ENCODE measurements around the gene TRAF2.

TRAF2 gene

DNA sequence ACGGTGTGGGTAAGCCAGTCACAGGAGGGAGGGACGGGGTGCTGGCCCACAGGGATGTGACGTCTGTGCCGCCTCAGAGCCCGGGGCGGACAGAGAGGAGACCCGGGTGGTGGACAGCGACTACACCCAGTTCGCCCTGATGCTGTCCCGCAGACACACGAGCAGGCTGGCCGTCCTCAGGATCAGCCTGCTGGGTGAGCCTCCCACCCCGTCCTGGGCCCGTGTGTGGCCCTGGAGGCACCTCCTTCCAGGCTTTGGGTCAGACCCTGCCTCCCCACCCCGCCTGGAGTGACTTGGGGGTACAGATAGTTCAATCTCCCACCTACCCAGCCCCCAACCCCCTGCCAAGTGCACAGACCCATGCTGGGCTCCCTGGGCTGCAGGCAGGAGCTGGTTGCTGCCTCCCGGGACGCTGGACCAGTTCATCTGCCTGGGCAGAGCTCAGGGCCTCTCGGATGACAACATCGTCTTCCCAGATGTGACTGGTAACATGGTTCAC is 67.5 kb downstream of the TRAF2 start:
- no peak for TF ChIP-seq ZNF274 (IDR thresholded peaks at IDR 0.05; ENCODE audit: low read depth, low read length)
- H3K4me3 ChIP-seq (ENCODE audit: low read length) = no peak overlapping the region

DNA sequence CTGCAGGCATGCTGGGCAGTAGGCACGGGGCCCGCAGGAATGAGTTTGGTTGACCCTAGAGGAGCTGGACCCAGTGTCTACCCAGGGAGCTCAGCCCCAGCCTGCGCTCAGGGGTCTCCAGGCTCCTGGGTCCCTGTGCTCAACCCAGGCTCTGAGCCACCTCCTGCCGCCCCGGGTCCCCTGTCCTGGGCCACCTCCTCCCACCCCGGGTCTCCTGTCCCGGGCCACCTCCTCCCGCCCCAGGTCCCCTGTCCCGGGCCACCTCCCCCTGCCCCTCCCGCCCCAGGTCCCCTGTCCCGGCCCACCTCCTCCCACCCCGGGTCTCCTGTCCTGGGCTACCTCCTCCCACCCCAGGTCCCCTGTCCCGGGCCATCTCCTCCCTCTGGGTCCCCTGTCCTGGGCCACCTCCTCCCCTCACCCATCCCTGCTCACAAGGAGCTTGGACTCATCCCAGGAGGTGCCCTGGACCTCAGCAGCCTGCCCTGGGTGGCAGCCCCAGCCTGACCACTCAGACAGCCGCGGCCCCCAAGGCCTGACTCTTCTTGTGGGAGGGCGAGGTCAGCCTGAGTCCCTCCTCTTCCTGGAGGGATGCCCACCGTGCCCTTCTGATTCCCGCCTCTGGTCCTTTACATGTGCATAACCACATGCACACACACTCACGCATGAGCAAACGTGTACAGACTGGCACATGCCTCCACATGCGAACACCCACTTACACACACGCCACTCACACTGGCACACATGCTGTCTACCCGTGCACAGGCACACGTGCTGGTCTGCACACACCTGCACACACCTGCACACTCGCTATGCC is 68.2 kb downstream of the TRAF2 start:
- no peak for TF ChIP-seq ZNF274 (IDR thresholded peaks at IDR 0.05; ENCODE audit: low read depth, low read length)

DNA sequence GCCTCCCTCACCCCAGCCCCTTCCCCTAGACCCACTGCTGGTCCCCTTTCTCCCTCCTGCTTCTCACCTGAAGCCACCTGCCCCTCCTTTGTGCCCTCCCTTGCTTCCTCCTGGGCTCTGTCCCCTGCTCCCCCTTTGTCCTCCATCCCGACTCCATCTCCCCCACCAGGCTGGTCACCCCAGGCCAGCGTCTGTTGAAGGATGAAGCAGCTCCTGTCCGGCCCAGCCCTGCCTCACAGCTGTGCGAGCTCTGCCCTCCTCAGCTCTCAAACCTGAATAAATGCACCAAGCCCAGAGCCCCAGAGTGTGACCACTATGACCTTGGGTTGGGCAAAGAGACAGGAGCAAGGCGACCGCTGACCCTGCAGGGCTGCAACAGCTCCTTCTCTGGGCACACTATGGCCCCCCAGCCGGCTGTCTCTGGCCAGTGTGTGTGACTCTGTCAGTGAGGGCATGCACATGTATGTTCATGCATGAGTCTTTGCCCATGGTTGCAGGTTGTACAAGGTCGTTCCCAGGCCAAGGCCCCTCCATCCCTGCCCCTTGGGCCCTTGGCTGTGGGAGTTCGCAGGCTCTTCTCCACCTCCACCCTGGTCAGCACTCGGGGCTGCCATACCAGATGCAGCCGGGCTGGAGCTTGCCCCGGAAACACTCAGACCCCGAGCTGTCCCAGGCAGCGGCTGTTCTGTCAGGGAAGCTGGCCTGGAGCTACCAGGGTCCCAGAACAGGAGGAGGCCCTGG is 69.1 kb downstream of the TRAF2 start:
- no peak overlapping the region for H3K4me3 ChIP-seq (ENCODE audit: low read length)
- TF ChIP-seq ZNF274 (IDR thresholded peaks at IDR 0.05; ENCODE audit: low read depth, low read length) = no peak

More for the DNA sequence above, 68.2 kb downstream of the TRAF2 start:
- H3K4me3 ChIP-seq (ENCODE audit: low read length) = no peak overlapping the region

DNA sequence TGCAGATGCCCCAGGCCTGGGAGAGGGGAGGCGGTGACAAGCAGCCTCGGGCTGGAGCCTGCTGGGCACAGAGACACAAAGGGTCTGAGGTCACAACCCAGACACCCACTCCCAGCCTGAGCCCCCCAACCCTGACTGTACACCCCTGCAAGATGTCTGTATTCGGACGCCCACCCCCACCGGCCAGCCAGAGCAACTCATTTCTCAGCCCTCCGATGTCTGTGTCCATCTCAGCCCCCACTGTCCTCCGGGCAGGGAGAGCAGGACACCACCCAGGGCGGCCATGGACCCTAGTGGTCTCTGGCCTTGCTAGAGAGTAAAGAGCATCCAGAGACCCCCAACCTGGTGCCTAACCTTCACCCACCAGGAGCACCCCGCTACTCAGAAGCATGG is 69.6 kb downstream of the TRAF2 start:
- no peak overlapping the region for H3K4me3 ChIP-seq (ENCODE audit: low read length)
- TF ChIP-seq ZNF274 (IDR thresholded peaks at IDR 0.05; ENCODE audit: low read depth, low read length) = no peak

DNA sequence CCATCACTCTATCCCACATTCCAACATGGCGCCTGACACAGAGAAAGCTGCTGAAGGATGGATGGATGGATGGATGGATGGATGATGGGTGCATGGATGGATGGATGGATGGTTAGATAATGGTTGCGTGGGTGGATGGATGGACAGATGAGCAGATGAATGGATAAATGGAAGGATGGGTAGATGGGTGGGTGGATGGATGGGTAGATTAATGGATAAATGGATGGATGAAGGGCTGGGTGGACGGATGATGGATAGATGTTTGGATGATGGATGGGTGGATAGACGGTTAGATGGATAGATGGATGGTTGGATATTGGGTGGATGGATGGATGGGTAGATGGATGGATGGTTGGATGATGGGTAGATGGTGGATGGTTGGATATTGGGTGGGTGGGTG is 70.3 kb downstream of the TRAF2 start:
- no peak for TF ChIP-seq ZNF274 (IDR thresholded peaks at IDR 0.05; ENCODE audit: low read depth, low read length)

DNA sequence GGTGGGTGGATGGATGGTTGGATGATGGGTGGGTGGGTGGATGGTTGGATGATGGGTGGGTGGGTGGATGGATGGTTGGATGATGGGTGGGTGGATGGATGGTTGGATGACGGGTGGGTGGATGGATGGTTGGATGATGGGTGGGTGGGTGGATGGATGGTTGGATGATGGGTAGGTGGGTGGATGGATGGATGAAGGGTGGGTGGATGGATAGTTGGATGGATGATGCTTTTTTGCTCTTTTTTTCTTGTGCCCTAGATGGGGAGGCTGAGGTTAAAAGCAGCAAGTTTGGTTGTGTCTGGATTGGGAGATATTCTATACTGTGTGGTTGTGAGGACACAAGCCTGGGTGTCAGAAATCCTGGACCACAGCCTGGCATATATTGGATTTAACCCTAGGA is 71.1 kb downstream of the TRAF2 start:
- no peak for TF ChIP-seq ZNF274 (IDR thresholded peaks at IDR 0.05; ENCODE audit: low read depth, low read length)

More for the DNA sequence above, 70.3 kb downstream of the TRAF2 start:
- H3K4me3 ChIP-seq (ENCODE audit: low read length) = no peak overlapping the region

DNA sequence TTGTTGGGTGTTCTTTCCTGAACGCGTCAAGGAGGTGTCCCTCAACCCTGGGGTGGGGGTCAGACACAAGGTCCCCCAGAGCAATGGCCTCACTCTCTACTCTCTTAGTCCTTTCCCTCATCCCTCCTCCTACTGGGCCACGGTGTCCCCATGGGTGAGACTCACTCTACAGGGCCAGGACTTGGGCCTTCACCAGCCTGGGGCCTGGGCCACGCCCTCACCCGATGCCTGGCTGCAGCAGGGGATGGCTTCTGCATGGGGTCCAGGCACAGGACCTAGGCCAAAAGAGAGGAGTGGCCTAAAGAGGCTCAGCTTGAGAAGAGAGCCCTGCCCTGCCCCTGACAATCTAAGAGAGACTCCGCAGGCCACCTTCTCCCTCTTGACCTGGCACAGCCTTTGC is 71.6 kb downstream of the TRAF2 start:
- TF ChIP-seq ZNF274 (IDR thresholded peaks at IDR 0.05; ENCODE audit: low read depth, low read length) = no peak
- no peak overlapping the region for H3K4me3 ChIP-seq (ENCODE audit: low read length)

More for the DNA sequence above, 71.1 kb downstream of the TRAF2 start:
- no peak overlapping the region for H3K4me3 ChIP-seq (ENCODE audit: low read length)

DNA sequence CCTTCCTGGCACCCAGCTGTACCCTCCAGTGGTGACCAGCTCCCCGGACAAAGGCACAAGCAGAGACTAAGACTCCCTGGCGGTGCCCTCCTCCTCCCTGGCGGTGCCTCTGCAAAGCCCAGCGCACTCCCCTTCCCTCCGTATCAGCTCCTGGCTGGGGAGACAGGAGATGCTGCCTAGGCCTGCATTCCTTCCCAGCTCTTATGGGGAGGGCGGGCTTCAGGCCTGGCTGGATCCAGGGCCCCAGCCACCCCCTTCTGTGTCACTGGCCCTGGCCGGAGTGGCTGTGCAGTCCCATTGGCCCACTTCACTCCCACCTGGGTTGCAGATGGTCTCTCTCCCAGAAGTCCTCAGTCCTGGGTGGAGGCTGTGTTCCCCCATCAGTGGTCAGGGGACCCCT is 72.2 kb downstream of the TRAF2 start:
- no peak for TF ChIP-seq ZNF274 (IDR thresholded peaks at IDR 0.05; ENCODE audit: low read depth, low read length)
- no peak overlapping the region for H3K4me3 ChIP-seq (ENCODE audit: low read length)

DNA sequence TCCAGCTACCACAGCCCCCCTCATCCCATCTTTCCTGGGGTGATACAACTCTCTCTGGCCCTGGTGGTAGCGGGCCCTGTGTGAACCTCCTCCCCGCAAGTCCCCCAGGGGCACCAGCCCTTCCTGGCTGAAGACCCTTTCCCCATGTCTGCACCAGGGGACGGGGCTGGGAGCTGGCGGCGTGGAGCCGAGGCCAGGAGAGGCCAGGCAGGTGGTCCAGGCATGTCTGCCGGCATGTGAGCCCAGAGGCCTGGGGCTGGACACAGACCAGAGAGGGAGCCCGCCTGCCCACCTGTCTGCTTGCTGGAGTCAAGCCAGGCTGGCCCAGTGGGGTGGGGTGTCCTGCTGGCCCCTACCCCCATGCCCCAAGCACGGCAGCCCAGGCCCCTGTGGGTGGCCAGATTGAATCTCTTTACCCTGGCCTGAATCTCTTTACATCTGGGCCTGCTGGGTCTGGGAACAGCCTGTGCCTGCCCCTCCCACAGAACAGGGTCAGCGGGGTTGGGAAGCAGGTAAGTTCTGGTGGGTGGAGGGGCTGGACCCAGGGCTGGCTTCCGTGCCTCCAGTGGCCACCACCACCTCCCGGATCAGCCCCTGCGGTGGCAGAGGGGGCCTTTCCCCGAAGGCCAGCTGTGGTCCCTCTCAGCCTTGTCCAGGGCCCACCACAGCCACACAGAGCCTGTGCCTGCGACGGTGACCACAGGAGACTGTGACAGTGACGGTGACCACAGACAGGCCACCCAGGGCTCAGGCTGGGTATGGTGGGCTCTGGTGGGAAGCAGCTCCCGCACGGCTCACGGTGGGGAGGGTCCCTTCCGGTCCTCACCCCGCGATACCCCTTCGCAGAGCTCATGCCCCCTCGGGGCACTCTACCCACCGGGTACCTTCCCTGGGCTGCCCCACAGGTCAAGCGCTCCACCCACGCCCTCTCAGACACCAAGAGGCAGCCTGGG is 72.9 kb downstream of the TRAF2 start:
- H3K4me3 ChIP-seq (ENCODE audit: low read length) = no peak overlapping the region
- no peak for TF ChIP-seq ZNF274 (IDR thresholded peaks at IDR 0.05; ENCODE audit: low read depth, low read length)

DNA sequence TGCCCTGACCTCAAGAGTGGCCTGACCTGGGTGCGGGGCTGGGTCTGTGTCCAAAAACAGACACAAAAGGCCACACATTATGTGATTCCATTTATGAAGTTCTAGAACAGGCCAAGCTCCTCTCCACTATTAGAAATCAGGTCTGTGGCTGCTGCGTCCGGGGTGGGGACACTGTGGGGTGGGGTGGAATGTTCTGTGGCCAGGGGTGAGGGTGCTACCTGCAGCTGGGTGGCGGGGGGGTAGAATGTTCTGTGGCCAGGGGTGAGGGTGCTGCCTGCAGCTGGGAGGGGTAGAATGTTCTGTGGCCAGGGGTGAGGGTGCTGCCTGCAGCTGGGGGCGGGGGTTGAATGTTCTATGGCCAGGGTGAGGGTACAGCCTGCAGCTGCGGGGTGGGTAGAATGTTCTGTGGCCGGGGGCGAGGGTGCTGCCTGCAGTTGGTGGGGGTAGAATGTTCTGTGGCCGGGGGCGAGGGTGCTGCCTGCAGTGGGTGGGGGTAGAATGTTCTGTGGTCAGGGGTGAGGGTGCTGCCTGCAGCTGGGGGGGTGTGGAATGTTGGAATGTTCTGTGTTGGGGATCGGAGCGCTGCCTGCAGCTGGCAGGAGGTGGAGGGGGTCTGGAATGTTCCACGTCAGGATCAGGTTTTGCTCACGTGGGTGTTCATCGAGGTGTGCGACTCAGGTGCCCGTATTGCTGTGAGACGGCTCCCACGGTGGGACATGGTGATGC is 74.1 kb downstream of the TRAF2 start:
- no peak for TF ChIP-seq ZNF274 (IDR thresholded peaks at IDR 0.05; ENCODE audit: low read depth, low read length)
- H3K4me3 ChIP-seq (ENCODE audit: low read length) = no peak overlapping the region

DNA sequence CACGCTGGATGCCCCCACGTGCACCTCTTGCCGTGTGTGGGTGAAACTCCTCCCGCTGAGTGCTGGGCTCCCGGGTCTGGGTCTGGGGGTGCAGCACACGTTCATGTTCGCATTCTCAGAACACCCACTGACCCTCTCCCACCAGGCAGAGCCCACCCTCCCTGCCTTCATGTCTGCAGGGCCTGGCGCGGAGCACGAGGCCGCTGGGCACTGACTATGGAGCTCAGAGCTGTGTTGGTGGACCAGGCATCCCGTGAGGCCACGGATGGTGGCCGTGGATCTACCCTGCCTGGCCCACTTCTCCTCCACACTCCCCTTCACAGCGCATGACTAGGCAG is 74.6 kb downstream of the TRAF2 start:
- H3K4me3 ChIP-seq (ENCODE audit: low read length) = no peak overlapping the region
- TF ChIP-seq ZNF274 (IDR thresholded peaks at IDR 0.05; ENCODE audit: low read depth, low read length) = no peak

DNA sequence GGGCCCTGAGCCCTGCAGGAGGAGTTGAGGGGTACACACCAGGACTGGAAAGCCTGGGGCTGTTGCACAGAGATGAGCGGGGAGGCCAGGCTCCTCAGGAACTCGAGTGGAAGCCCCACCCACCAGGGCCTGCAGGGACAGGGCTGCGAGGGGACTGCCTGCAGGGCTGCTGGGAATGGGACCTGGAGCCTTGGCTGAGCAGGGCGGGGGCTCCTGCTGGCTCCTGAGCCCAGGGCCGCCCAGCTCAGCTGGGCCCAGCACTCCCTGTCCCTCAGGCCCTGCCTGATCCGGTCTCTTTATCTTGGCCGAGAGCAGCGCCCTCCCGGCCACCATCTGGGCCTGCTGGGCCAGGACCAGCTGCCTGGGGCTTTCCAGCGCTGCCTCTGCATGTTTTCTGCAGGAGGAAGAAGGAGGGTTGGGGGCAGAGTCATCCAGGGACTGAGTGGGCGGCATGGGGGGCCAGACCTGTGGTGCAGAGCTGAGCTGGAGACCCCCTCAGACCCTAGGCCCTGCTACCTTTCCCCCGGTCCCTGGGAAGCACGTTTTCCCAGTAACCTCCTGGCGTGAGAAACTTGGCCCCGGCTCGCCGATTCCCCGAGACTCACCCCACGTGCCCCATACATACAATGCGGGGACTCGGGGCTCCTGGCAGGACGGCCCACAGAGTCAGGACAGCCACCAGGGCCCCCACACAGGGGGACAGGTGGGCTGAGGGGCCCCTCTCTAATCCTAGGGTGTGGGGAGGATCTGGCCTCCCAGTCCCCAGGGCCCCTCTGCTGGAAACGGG is 75.2 kb downstream of the TRAF2 start:
- no peak for TF ChIP-seq ZNF274 (IDR thresholded peaks at IDR 0.05; ENCODE audit: low read depth, low read length)

DNA sequence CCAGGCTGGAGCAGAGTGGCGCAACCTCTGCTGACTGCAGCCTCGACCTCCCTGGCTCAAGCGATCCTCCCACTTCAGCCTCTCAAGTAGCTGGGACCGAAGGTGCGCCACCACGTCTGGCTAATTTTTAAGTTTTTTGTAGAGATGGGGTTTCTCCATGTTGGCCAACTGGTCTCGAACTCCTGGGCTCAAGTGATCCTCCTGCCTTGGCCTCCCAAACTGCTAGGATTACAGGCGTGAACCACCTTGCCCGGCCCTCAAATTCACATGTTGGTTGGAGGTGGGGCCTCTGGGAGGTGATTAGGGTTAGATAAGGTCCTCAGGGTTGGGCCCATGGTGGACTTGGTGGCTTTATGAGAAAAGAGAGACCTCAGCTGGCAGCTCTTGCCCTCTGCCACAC is 75.8 kb downstream of the TRAF2 start:
- no peak for TF ChIP-seq ZNF274 (IDR thresholded peaks at IDR 0.05; ENCODE audit: low read depth, low read length)
- H3K4me3 ChIP-seq (ENCODE audit: low read length) = no peak overlapping the region

More for the DNA sequence above, 75.2 kb downstream of the TRAF2 start:
- H3K4me3 ChIP-seq (ENCODE audit: low read length) = no peak overlapping the region

Data from GM08714 (cell line).